ENCODE data around the gene TCTN1. TPM values are rescaled to one million over a fixed set of nuclear protein-coding genes. Genes with fewer than 3 reads are reported as not detected.

TCTN1 gene
- total RNA-seq, 2 donors from 2014 or later = 40.9 to 42.0 TPM

GRCh38 chr12:110636516-110636915, 22.6 kb downstream of the TCTN1 start:
- no peak for ATAC-seq (ENCODE audit: insufficient number of reproducible peaks, low FRiP score, low read depth)
- TF ChIP-seq CTCF (IDR thresholded peaks at IDR 0.05) = no peak
- no peaks in the 10 kb centered on the region for H3K36me3 ChIP-seq

GRCh38 chr12:110637869-110638441, 24.0 kb downstream of the TCTN1 start:
- ATAC-seq (ENCODE audit: insufficient number of reproducible peaks, low FRiP score, low read depth) = no peak
- Histone ChIP-seq H3K27ac (no peak overlapping the region), H3K9me3 (no peaks in the 10 kb centered on the region), H3K27me3 (replicated peaks; ENCODE audit: insufficient read depth) (no peaks in the 10 kb centered on the region), H3K36me3 (no peaks in the 10 kb centered on the region), H3K4me1 (ENCODE audit: control insufficient read depth in 1 of 2, low read depth in 2 of 2) (peaks cover 0 to 29% of the 10 kb centered on the region in 2 donors), H3K4me3 (no peak overlapping the region)
- TF ChIP-seq CTCF (IDR thresholded peaks at IDR 0.05) = no peak
- DNase-seq (ENCODE audit: low spot score) = no peak

More at GRCh38 chr12:110636516-110636915, 22.6 kb downstream of the TCTN1 start:
- no peak for DNase-seq (ENCODE audit: low spot score)
- H3K4me3 ChIP-seq = no peak overlapping the region
- H3K27ac ChIP-seq = no peak overlapping the region
- peaks cover 0 to 18% of the 10 kb centered on the region in 2 donors for H3K4me1 ChIP-seq (ENCODE audit: control insufficient read depth in 1 of 2, low read depth in 2 of 2)
- no peaks in the 10 kb centered on the region for H3K27me3 ChIP-seq (replicated peaks; ENCODE audit: insufficient read depth)
- H3K9me3 ChIP-seq = no peaks in the 10 kb centered on the region

- no peak for DNase-seq (ENCODE audit: low spot score)
- TF ChIP-seq CTCF (IDR thresholded peaks at IDR 0.05) = no peak
- H3K27me3 ChIP-seq (replicated peaks; ENCODE audit: insufficient read depth) = no peaks in the 10 kb centered on the region
- H3K9me3 ChIP-seq = no peaks in the 10 kb centered on the region
- H3K4me3 ChIP-seq = no peak overlapping the region
- peaks cover 0 to 29% of the 10 kb centered on the region in 2 donors for H3K4me1 ChIP-seq (ENCODE audit: control insufficient read depth in 1 of 2, low read depth in 2 of 2)
- ATAC-seq (ENCODE audit: insufficient number of reproducible peaks, low FRiP score, low read depth) = no peak
- H3K27ac ChIP-seq = peak overlapping the region in 1 of 2 donors; percentile 39
- no peaks in the 10 kb centered on the region for H3K36me3 ChIP-seq
Measured at GRCh38 chr12:110638796-110639195, 24.9 kb downstream of the TCTN1 start.

- DNase-seq (ENCODE audit: low spot score) (no peak), ATAC-seq (ENCODE audit: insufficient number of reproducible peaks, low FRiP score, low read depth) (peak; percentile 73)
- no peak for TF ChIP-seq CTCF (IDR thresholded peaks at IDR 0.05)
- Histone ChIP-seq H3K9me3 (no peaks in the 10 kb centered on the region), H3K36me3 (no peaks in the 10 kb centered on the region), H3K4me3 (no peak overlapping the region), H3K4me1 (ENCODE audit: control insufficient read depth in 1 of 2, low read depth in 2 of 2) (peaks cover 0 to 29% of the 10 kb centered on the region in 2 donors), H3K27me3 (replicated peaks; ENCODE audit: insufficient read depth) (no peaks in the 10 kb centered on the region), H3K27ac (peak overlapping the region in 1 of 2 donors; percentile 39)
Measured at GRCh38 chr12:110639336-110640141, 25.6 kb downstream of the TCTN1 start.

DNA sequence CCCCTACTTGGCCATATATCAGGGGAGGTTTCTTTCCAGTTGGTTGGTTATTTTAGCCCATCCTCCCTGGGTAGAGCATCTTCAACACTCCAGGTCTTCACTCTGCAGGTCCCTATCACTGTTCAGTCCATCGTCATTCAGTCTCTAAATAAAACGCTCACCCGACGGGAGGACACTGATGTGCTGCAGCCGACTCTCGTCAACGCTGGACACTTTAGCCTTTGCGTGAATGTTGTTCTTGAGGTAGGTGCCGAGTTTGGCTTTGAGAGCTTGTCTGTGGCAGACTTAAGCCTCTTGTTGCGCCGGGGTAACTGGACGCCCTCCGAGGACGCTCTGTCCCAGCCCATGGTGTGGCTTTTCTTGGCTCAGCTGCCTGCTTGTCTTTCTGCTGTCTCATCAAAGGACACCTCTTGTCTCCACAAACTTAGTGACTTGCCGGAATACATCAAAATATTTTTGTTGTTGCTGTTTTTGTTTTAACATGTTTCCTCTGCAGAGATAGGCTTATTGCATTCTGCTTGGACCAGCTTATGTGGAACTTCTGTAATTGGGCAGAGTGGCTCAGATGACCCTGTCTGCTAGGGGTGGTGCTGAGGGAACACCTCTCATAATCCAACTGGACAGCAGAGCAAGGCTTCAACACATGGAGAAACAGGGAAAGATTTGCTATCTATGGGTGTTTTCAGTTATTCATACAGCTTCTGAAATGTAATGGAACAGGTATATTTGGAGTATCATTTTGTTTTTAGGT, 26.5 kb downstream of the TCTN1 start:
- peak overlapping the region in 1 of 2 donors; percentile 39 for H3K27ac ChIP-seq

More for the DNA sequence above, 26.5 kb downstream of the TCTN1 start:
- H3K4me1 ChIP-seq (ENCODE audit: control insufficient read depth in 1 of 2, low read depth in 2 of 2) = peaks cover 0 to 29% of the 10 kb centered on the region in 2 donors
- no peaks in the 10 kb centered on the region for H3K9me3 ChIP-seq
- no peaks in the 10 kb centered on the region for H3K36me3 ChIP-seq
- no peaks in the 10 kb centered on the region for H3K27me3 ChIP-seq (replicated peaks; ENCODE audit: insufficient read depth)
- no peak for TF ChIP-seq CTCF (IDR thresholded peaks at IDR 0.05)
- ATAC-seq (ENCODE audit: insufficient number of reproducible peaks, low FRiP score, low read depth) = no peak
- no peak for DNase-seq (ENCODE audit: low spot score)
- H3K4me3 ChIP-seq = no peak overlapping the region
